Erythroblast (primary cell): ENCODE measurements around the gene TEX50.

Experiments
- GATA1 ChIP-seq: IDR thresholded peaks from 2 replicates; pipeline ENCODE4 v1.6.1; 2011; ENCODE audit warnings: low read depth, mild to moderate bottlenecking, control low read depth, low read length, moderate library complexity
- POLR2A ChIP-seq: IDR thresholded peaks from 2 replicates; pipeline ENCODE4 v1.6.1; 2011; ENCODE audit warnings: mild to moderate bottlenecking, low read length

GRCh38 chr1:173638043-173639021 lies 3.2 kb downstream of the TEX50 start:
- no peak for TF ChIP-seq POLR2A
- no peak for TF ChIP-seq GATA1
